ENCODE data around the gene NDEL1. TPM values are rescaled to one million over a fixed set of nuclear protein-coding genes. Genes with fewer than 3 reads are reported as not detected.

Gene NDEL1
- total RNA-seq, 1 experiment from 2014 or later = 71.1 TPM

- CTCF ChIA-PET = no interaction called here
- H3K9me3 ChIP-seq (ENCODE audit: low read depth, low read length, poor library complexity, severe bottlenecking) = no peaks in the 10 kb centered on the region
- H3K36me3 ChIP-seq (ENCODE audit: insufficient read depth, low read length, poor library complexity, severe bottlenecking) = peaks cover 67% of the 10 kb centered on the region
- BruUV-seq (replicated peaks) = no TSS peak
- no peak for TF ChIP-seq EZH2 (IDR thresholded peaks at IDR 0.05; ENCODE audit: borderline replicate concordance, low read depth, low read length, poor library complexity, severe bottlenecking)
- TF ChIP-seq CTCF (conservative IDR thresholded peaks at IDR 0.05; ENCODE audit: low read depth, low read length) = no peak
- POLR2A ChIA-PET (ENCODE audit: low non-redundant PET) = no interaction called here
- H3K27ac ChIP-seq (ENCODE audit: low read depth, low read length, poor library complexity, severe bottlenecking) = no peak overlapping the region
- H3K27me3 ChIP-seq (replicated peaks; ENCODE audit: insufficient read depth, low read depth, low read length, poor library complexity) = no peaks in the 10 kb centered on the region
- intact Hi-C loops (cut with micrococcal nuclease; ENCODE audit: unreplicated experiment) = no loop called here
- no peak overlapping the region for H3K4me3 ChIP-seq (ENCODE audit: low read depth, low read length, poor library complexity, severe bottlenecking)
- no peaks in the 10 kb centered on the region for H3K4me1 ChIP-seq (ENCODE audit: insufficient read depth, low read length, poor library complexity, severe bottlenecking)
- DNase-seq (ENCODE audit: low spot score) = no peak
These were observed 22.4 kb downstream of the NDEL1 start for GRCh38 chr17:8458128-8458527.

DNA sequence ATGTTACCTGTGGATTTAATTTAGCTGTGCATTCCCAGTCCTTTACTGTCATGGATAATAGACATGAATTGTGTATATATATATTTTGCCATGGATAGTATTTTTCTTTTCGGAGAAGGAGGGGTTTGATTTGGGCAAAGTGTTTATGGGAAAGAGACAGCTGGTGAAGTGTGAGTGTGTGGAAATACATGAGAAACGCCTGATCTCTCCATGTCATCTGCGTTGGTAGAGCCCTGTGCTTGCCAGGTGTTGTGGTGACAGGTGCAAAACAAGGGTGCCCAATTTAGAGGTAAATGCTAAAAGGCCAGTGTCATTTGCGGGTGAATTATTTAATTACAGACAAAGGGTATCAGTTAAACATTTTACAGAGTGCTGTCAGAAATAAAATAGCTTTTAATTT is 23.4 kb downstream of the NDEL1 start:
- TF ChIP-seq CTCF (conservative IDR thresholded peaks at IDR 0.05; ENCODE audit: low read depth, low read length) (no peak), EZH2 (IDR thresholded peaks at IDR 0.05; ENCODE audit: borderline replicate concordance, low read depth, low read length, poor library complexity, severe bottlenecking) (no peak)
- H3K27ac ChIP-seq (ENCODE audit: low read depth, low read length, poor library complexity, severe bottlenecking) = no peak overlapping the region
- intact Hi-C loops (cut with micrococcal nuclease; ENCODE audit: unreplicated experiment) = no loop called here
- no peaks in the 10 kb centered on the region for H3K27me3 ChIP-seq (replicated peaks; ENCODE audit: insufficient read depth, low read depth, low read length, poor library complexity)
- peaks cover 60% of the 10 kb centered on the region for H3K36me3 ChIP-seq (ENCODE audit: insufficient read depth, low read length, poor library complexity, severe bottlenecking)
- no peaks in the 10 kb centered on the region for H3K4me1 ChIP-seq (ENCODE audit: insufficient read depth, low read length, poor library complexity, severe bottlenecking)
- no peak overlapping the region for H3K4me3 ChIP-seq (ENCODE audit: low read depth, low read length, poor library complexity, severe bottlenecking)
- CTCF ChIA-PET = no interaction called here
- POLR2A ChIA-PET (ENCODE audit: low non-redundant PET) = no interaction called here
- no peak for DNase-seq (ENCODE audit: low spot score)
- H3K9me3 ChIP-seq (ENCODE audit: low read depth, low read length, poor library complexity, severe bottlenecking) = no peaks in the 10 kb centered on the region
- no TSS peak for BruUV-seq (replicated peaks)

- no peak for TF ChIP-seq CTCF (conservative IDR thresholded peaks at IDR 0.05; ENCODE audit: low read depth, low read length)
- no peak for TF ChIP-seq EZH2 (IDR thresholded peaks at IDR 0.05; ENCODE audit: borderline replicate concordance, low read depth, low read length, poor library complexity, severe bottlenecking)
- no peak overlapping the region for H3K27ac ChIP-seq (ENCODE audit: low read depth, low read length, poor library complexity, severe bottlenecking)
- H3K27me3 ChIP-seq (replicated peaks; ENCODE audit: insufficient read depth, low read depth, low read length, poor library complexity) = no peaks in the 10 kb centered on the region
- H3K4me1 ChIP-seq (ENCODE audit: insufficient read depth, low read length, poor library complexity, severe bottlenecking) = no peaks in the 10 kb centered on the region
- ChIA-PET CTCF (no interaction called here), POLR2A (ENCODE audit: low non-redundant PET) (no interaction called here)
- BruUV-seq (replicated peaks) = no TSS peak
- no peak overlapping the region for H3K4me3 ChIP-seq (ENCODE audit: low read depth, low read length, poor library complexity, severe bottlenecking)
- H3K36me3 ChIP-seq (ENCODE audit: insufficient read depth, low read length, poor library complexity, severe bottlenecking) = peaks cover 56% of the 10 kb centered on the region
- no peaks in the 10 kb centered on the region for H3K9me3 ChIP-seq (ENCODE audit: low read depth, low read length, poor library complexity, severe bottlenecking)
- no peak for DNase-seq (ENCODE audit: low spot score)
- intact Hi-C loops (cut with micrococcal nuclease; ENCODE audit: unreplicated experiment) = no loop called here
These were observed 24.1 kb downstream of the NDEL1 start for GRCh38 chr17:8459831-8460230.

Measured in A673 (cell line).